HUES64 (cell line): Measurements from ENCODE around the gene TEAD2.

ENCODE experiments used
- H3K27ac ChIP-seq: 2 replicates; pipeline ENCODE4 v1.7.0; 2013; ENCODE audit warnings: low read depth, low read length, inconsistent platforms
- H3K27me3 ChIP-seq: 2 replicates; pipeline ENCODE4 v1.6.1; 2013; ENCODE audit warnings: mild to moderate bottlenecking, low read length; ENCODE audit not compliant: insufficient read depth
- H3K36me3 ChIP-seq: 2 replicates; pipeline ENCODE4 v1.6.1; 2013; ENCODE audit warnings: mild to moderate bottlenecking, low read length; ENCODE audit not compliant: insufficient read depth
- H3K4me1 ChIP-seq: 2 replicates; pipeline ENCODE4 v1.6.1; 2013; ENCODE audit warnings: mild to moderate bottlenecking, low read length, moderate library complexity; ENCODE audit not compliant: insufficient read depth
- H3K4me3 ChIP-seq: 2 replicates; pipeline ENCODE4 v1.5.1; 2013; ENCODE audit warnings: mild to moderate bottlenecking, low read length, moderate library complexity
- H3K9ac ChIP-seq: 2 replicates; pipeline ENCODE4 v1.6.1; 2013; ENCODE audit warnings: mild to moderate bottlenecking, low read depth, low read length
- H3K9me3 ChIP-seq: 2 replicates; pipeline ENCODE4 v1.6.1; 2013; ENCODE audit warnings: low read depth, low read length; ENCODE audit not compliant: insufficient read depth
- WGBS: fragments of 150-250, 120-280 bp; methylation state at CpG from one replicate; pipeline ENCODE4 v1.1.7; 2013; ENCODE audit warnings: missing lambda C conversion rate; 5-methylcytosine and 5-hydroxymethylcytosine counted together

Gene TEAD2

GRCh38 chr19:49343123-49343522, 19.1 kb downstream of the TEAD2 start:
- H3K4me1 ChIP-seq, result peaks cover 9% of the 10 kb centered on the region
- no peak overlapping the region for H3K4me3 ChIP-seq
- no peak overlapping the region for H3K27ac ChIP-seq
- peaks cover 76% of the 10 kb centered on the region for H3K36me3 ChIP-seq
- no peaks in the 10 kb centered on the region; the same call in 1 of the 2 replicates for H3K27me3 ChIP-seq
- WGBS, result 95% methylated on average over 7 of the region's 7 CpGs
- H3K9me3 ChIP-seq, result no peaks in the 10 kb centered on the region
- no peak overlapping the region for H3K9ac ChIP-seq

GRCh38 chr19:49342291-49342721, 19.9 kb downstream of the TEAD2 start:
- no peak overlapping the region for H3K4me3 ChIP-seq
- H3K9ac ChIP-seq, result no peak overlapping the region
- no peaks in the 10 kb centered on the region for H3K9me3 ChIP-seq
- H3K27me3 ChIP-seq, result peaks cover 7% of the 10 kb centered on the region
- H3K36me3 ChIP-seq, result peaks cover 68% of the 10 kb centered on the region
- WGBS, result 91% methylated on average over 11 of the region's 11 CpGs
- H3K4me1 ChIP-seq, result peaks cover 14% of the 10 kb centered on the region
- no peak overlapping the region for H3K27ac ChIP-seq

- no peak overlapping the region for H3K9ac ChIP-seq
- no peaks in the 10 kb centered on the region for H3K9me3 ChIP-seq
- WGBS, result 93% methylated on average over 11 of the region's 11 CpGs
- H3K27ac ChIP-seq, result no peak overlapping the region
- H3K4me3 ChIP-seq, result no peak overlapping the region
- H3K36me3 ChIP-seq, result peaks cover 55% of the 10 kb centered on the region
- peaks cover 11% of the 10 kb centered on the region for H3K27me3 ChIP-seq
- peaks cover 14% of the 10 kb centered on the region for H3K4me1 ChIP-seq
These were observed 21.1 kb downstream of the TEAD2 start for GRCh38 chr19:49340865-49341718.

- H3K4me3 ChIP-seq, result peak overlapping the region; percentile 20; the same call in 1 of the 2 replicates
These were observed 21.9 kb downstream of the TEAD2 start for GRCh38 chr19:49340069-49340864.

GRCh38 chr19:49339301-49340068, 22.7 kb downstream of the TEAD2 start:
- Histone ChIP-seq H3K4me3 (peak overlapping the region; percentile 49), H3K27me3 (peaks cover 11% of the 10 kb centered on the region), H3K36me3 (peaks cover 40% of the 10 kb centered on the region), H3K9me3 (no peaks in the 10 kb centered on the region), H3K9ac (no peak overlapping the region; the same call in 1 of the 2 replicates), H3K4me1 (peaks cover 14% of the 10 kb centered on the region), H3K27ac (peak overlapping the region; percentile 82; the same call in 1 of the 2 replicates)
- WGBS, result 9% methylated on average over 47 of the region's 47 CpGs

More at GRCh38 chr19:49340069-49340864, 21.9 kb downstream of the TEAD2 start:
- Histone ChIP-seq H3K4me1 (peaks cover 14% of the 10 kb centered on the region), H3K9ac (no peak overlapping the region; the same call in 1 of the 2 replicates), H3K9me3 (no peaks in the 10 kb centered on the region), H3K27me3 (peaks cover 11% of the 10 kb centered on the region), H3K36me3 (peaks cover 48% of the 10 kb centered on the region), H3K27ac (no peak overlapping the region; the same call in 1 of the 2 replicates)
- WGBS, result 43% methylated on average over 34 of the region's 36 CpGs

- Histone ChIP-seq H3K36me3 (peaks cover 34% of the 10 kb centered on the region), H3K27ac (peak overlapping the region; percentile 76; the same call in 1 of the 2 replicates), H3K9ac (peak overlapping the region; percentile 27; the same call in 1 of the 2 replicates), H3K4me3 (peak overlapping the region; percentile 49), H3K9me3 (no peaks in the 10 kb centered on the region), H3K4me1 (peaks cover 14% of the 10 kb centered on the region), H3K27me3 (peaks cover 11% of the 10 kb centered on the region)
- WGBS, result 2% methylated on average over 30 of the region's 30 CpGs
These were observed 23.4 kb downstream of the TEAD2 start for GRCh38 chr19:49338691-49339300.

- Histone ChIP-seq H3K4me1 (peaks cover 14% of the 10 kb centered on the region), H3K27ac (no peak overlapping the region), H3K36me3 (peaks cover 28% of the 10 kb centered on the region), H3K9me3 (no peaks in the 10 kb centered on the region), H3K4me3 (peak overlapping the region; percentile 39), H3K9ac (0 out of 2 replicates have a peak overlapping the region, but pooled peaks have one; percentile 27), H3K27me3 (peaks cover 11% of the 10 kb centered on the region)
- WGBS, result 4% methylated on average over 34 of the region's 34 CpGs
These were observed 24.1 kb downstream of the TEAD2 start for GRCh38 chr19:49338023-49338677.

GRCh38 chr19:49337267-49338022, 24.8 kb downstream of the TEAD2 start:
- H3K36me3 ChIP-seq, result peaks cover 21% of the 10 kb centered on the region
- H3K27me3 ChIP-seq, result peaks cover 11% of the 10 kb centered on the region
- H3K9ac ChIP-seq, result no peak overlapping the region
- H3K27ac ChIP-seq, result no peak overlapping the region
- peaks cover 14% of the 10 kb centered on the region for H3K4me1 ChIP-seq
- no peaks in the 10 kb centered on the region for H3K9me3 ChIP-seq
- 46% methylated on average over 19 of the region's 19 CpGs for WGBS
- peak overlapping the region; percentile 39 for H3K4me3 ChIP-seq

GRCh38 chr19:49336482-49337266, 25.5 kb downstream of the TEAD2 start:
- peaks cover 14% of the 10 kb centered on the region for H3K36me3 ChIP-seq
- WGBS, result 88% methylated on average over 9 of the region's 10 CpGs
- H3K4me1 ChIP-seq, result peaks cover 14% of the 10 kb centered on the region
- no peak overlapping the region for H3K4me3 ChIP-seq
- peaks cover 11% of the 10 kb centered on the region for H3K27me3 ChIP-seq
- no peaks in the 10 kb centered on the region for H3K9me3 ChIP-seq
- H3K27ac ChIP-seq, result no peak overlapping the region
- no peak overlapping the region for H3K9ac ChIP-seq
